Activated T-helper 2 cell treated with anti-CD3 and anti-CD28 coated beads, Interferon-gamma antibody, Interleukin-2, Interleukin-4, amounts not matched to agents 10 μg/mL and 5 μg/mL and 100 μg/mL, durations not matched to agents 14 hours and 24 hours and 36 hours (primary cell): ENCODE measurements around the gene CENPP. TPM values are rescaled to one million over a fixed set of nuclear protein-coding genes. Genes with fewer than 3 reads are reported as not detected.

ENCODE experiments used
- DNase-seq: peaks from one replicate; pipeline ENCODE4 v3.0.0; 2021; ENCODE audit warnings: low spot score
- H3K27ac Mint-ChIP-seq: one replicate; pipeline ENCODE4 v1.8.0; 2021; ENCODE audit warnings: mixed read lengths
- H3K27me3 Mint-ChIP-seq: one replicate; pipeline ENCODE4 v1.8.0; 2021; ENCODE audit warnings: low read depth, mixed read lengths
- H3K36me3 Mint-ChIP-seq: one replicate; pipeline ENCODE4 v1.8.0; 2021; ENCODE audit warnings: low read depth, mixed read lengths
- H3K4me1 Mint-ChIP-seq: one replicate; pipeline ENCODE4 v1.8.0; 2021; ENCODE audit warnings: low read depth, mixed read lengths
- H3K4me3 Mint-ChIP-seq: one replicate; pipeline ENCODE4 v1.8.0; 2021; ENCODE audit warnings: low read depth, mild to moderate bottlenecking, moderate library complexity, mixed read lengths
- H3K9me3 Mint-ChIP-seq: one replicate; pipeline ENCODE4 v1.8.0; 2021; ENCODE audit warnings: mixed read lengths
- intact Hi-C: fragments of 100-400 bp; cut with micrococcal nuclease; formaldehyde crosslinking; loops from one replicate; pipeline ENCODE4 v1.15.1; 2023
- total RNA-seq: library from RNA; stranded (reverse); gene quantifications from 2 replicates; pipeline ENCODE4 v1.2.3, GENCODE V29; 2022

Gene CENPP
- total RNA-seq, 1 donor from 2014 or later: 19.2 TPM

DNA sequence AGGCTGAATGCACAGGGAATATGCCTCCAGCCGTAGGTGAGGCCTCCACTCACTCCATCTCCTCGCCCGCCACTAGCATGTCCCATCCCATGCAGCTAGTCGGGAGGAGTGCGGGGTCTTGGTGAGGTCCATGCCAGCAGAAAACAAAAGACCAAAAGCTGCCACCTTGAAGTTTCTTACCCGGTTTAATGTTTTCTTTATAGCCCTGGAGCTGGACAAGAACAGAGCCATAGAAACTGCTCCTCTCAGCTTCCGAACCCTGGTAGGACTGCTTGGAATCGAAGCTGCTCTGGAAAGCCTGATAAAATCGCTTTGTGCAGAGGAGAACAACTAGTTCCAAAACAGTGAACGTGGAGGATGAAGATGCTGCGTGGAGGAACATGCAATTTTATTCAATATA, 287.1 kb downstream of the CENPP start:
- no peak overlapping the region for H3K27ac Mint-ChIP-seq
- no peak for DNase-seq
- peaks cover 37% of the 10 kb centered on the region for H3K36me3 Mint-ChIP-seq
- no peaks in the 10 kb centered on the region for H3K4me1 Mint-ChIP-seq
- no peaks in the 10 kb centered on the region for H3K9me3 Mint-ChIP-seq
- intact Hi-C loops: no loop called here
- no peak overlapping the region for H3K4me3 Mint-ChIP-seq
- no peaks in the 10 kb centered on the region for H3K27me3 Mint-ChIP-seq

DNA sequence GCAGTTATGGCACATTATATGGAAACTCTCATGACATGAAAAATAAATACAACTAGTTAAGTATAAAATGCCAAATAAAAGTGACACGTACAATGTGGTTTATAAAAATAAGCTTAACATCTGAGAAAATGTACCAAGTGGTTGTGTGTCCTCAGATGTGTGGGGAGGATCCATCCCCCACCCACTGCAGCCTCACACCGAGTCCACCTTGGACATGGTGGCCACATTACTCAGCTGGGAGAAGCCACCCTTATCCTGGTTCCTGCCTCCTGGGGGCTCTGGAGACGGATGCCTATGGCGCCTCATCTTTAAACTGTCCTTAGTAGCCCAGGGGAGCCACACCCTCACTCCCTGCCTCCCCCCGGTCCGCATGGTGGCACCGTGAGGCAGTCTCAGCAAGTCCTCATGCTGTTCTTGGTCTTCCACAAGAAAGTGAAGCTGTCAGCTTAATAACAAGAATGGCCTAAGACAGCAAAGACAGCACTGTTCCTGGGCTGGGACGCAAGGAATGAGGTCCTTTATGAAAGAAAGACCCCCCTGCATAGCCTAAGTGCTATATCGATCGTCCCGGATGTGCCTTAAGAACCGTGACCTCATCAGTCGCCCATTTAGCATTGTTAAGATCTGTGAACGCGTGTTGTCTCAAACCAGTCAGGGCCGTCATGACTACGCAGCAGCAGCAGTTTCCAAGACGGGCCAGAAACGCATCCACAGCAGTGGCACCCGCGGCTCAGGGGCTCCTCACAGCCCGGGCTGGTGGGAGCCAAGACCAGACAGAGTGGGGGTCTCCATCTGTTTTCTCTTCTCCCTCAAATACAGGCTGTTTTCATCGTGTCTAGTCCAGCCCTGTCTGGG, 287.7 kb downstream of the CENPP start:
- no peaks in the 10 kb centered on the region for H3K4me1 Mint-ChIP-seq
- DNase-seq: no peak
- no peaks in the 10 kb centered on the region for H3K27me3 Mint-ChIP-seq
- H3K4me3 Mint-ChIP-seq: no peak overlapping the region
- H3K36me3 Mint-ChIP-seq: peaks cover 37% of the 10 kb centered on the region
- H3K9me3 Mint-ChIP-seq: no peaks in the 10 kb centered on the region
- no peak overlapping the region for H3K27ac Mint-ChIP-seq
- intact Hi-C loops: no loop called here

DNA sequence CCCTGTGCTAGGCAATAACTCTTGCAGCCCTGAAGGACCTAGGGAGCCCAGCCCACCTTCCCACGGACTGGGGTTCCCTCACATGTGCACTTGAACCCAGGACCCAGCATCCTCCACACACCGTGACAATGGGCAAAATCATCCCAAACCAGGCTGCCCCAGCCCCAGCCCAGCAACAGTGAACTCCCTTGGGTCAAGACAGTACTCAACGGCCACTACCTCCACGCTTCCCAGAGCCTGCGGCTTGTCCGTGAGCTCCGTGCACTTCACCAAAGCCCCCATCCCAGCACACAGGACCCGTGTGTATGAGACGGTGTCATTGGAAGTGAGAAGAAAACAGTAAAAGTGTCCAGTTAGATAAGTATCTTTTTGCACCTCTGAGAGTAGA, 288.4 kb downstream of the CENPP start:
- no peak for DNase-seq
- no peaks in the 10 kb centered on the region for H3K27me3 Mint-ChIP-seq
- no peaks in the 10 kb centered on the region for H3K4me1 Mint-ChIP-seq
- H3K9me3 Mint-ChIP-seq: no peaks in the 10 kb centered on the region
- intact Hi-C loops: no loop called here
- H3K36me3 Mint-ChIP-seq: peaks cover 43% of the 10 kb centered on the region
- H3K27ac Mint-ChIP-seq: no peak overlapping the region
- H3K4me3 Mint-ChIP-seq: no peak overlapping the region

DNA sequence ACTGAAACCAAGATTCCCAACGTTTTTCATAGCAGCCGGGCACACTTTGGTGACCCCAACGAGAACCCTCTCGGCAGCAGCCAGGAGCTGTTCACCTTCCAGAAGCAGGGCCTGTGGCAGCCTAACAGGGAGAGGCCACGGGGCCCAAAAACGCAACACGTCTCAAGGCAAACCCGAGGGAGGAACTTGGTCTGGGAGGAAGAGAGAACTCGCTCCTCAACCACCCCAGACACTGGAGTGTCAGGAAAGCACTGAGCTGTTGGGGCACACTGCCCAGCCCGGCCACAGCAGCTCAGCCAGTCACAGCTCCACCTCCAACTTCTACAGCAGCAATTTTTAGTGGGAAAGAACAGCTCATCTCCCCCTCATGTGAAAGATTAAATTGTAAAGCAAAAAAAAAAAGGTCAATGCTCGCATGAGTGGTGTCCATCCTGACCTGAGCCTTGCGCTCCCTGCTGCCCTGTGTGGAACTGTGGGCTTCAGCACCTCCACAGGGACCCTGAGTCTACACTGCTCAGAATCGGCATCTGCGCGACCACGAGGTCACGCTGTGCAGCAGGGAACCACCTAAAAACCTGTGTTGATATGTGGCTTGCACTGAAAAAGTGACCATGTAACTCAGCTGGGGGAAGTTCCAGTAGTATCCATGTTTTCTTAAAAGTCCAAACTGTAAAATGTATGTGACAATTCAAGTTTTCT, 289.2 kb downstream of the CENPP start:
- no peaks in the 10 kb centered on the region for H3K27me3 Mint-ChIP-seq
- H3K4me1 Mint-ChIP-seq: no peaks in the 10 kb centered on the region
- peaks cover 46% of the 10 kb centered on the region for H3K36me3 Mint-ChIP-seq
- intact Hi-C loops: no loop called here
- no peaks in the 10 kb centered on the region for H3K9me3 Mint-ChIP-seq
- no peak overlapping the region for H3K27ac Mint-ChIP-seq
- DNase-seq: no peak
- H3K4me3 Mint-ChIP-seq: no peak overlapping the region

DNA sequence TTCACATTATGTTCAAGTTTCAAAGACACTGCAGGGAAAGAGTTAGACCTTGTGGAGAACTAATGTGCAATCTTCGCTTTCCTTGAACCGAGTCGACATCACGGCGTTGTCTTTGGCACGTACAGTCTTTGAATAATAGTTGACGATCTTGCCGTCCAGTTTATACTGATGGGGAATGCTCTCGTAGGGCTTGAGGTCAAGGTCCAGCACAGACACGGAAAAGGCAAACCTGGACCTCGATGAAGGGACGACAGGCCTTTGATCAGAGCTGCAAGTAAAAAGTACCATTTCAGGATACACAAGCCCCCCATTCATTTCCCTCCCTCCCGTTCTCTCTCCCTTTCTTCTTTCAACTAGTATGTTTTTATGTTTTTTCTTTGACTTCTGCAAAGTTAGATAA, 290.0 kb downstream of the CENPP start:
- no peak overlapping the region for H3K4me3 Mint-ChIP-seq
- intact Hi-C loops: no loop called here
- H3K9me3 Mint-ChIP-seq: no peaks in the 10 kb centered on the region
- peaks cover 53% of the 10 kb centered on the region for H3K36me3 Mint-ChIP-seq
- DNase-seq: no peak
- no peak overlapping the region for H3K27ac Mint-ChIP-seq
- no peaks in the 10 kb centered on the region for H3K27me3 Mint-ChIP-seq
- H3K4me1 Mint-ChIP-seq: no peaks in the 10 kb centered on the region

DNA sequence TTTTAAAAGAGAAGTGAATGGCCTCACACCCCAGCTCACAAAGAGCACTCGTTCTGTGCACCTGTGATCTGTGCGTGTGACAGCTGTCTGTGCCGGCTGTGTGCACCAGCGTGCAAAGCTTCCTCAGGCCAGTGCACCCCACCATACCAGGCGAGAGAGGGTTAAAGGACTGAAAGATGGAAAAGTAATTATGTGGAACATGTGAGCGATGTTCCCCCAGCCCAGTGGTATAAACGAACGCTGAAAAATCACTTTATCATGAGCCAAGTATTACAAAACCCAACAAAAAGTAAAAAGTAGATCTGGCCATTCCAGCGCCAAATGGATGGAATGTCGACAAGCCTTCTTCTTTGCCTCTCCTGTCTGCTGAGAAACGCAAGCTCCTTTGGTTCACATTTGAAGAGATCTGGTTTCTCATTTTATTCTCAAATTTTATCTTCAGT, 290.5 kb downstream of the CENPP start:
- H3K4me3 Mint-ChIP-seq: no peak overlapping the region
- DNase-seq: no peak
- no peaks in the 10 kb centered on the region for H3K4me1 Mint-ChIP-seq
- peaks cover 53% of the 10 kb centered on the region for H3K36me3 Mint-ChIP-seq
- H3K9me3 Mint-ChIP-seq: no peaks in the 10 kb centered on the region
- intact Hi-C loops: no loop called here
- no peaks in the 10 kb centered on the region for H3K27me3 Mint-ChIP-seq
- no peak overlapping the region for H3K27ac Mint-ChIP-seq

DNA sequence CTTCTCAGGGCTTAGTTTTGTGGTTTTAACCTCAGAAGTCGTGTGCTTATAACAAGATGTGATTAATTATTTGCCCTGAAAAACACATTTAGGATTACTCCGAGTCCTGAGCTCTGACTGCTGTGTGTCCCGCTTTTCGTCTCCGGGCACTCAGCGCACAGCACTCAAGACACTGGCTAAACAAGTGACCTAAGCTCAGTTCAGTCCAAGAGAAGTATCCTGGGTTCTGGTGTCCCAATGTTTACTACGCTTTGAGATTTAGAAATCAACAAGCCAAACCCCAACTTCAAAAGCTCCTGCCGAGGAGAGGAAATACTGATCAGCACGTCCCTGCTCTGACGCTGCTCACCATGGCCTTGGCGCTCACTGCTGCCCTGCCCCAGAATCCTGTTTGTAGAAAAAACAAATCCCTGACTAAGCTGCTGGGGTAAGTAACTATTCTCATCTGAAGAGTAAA, 290.9 kb downstream of the CENPP start:
- Mint-ChIP-seq H3K4me3 (no peak overlapping the region), H3K27me3 (no peaks in the 10 kb centered on the region), H3K27ac (no peak overlapping the region), H3K4me1 (no peaks in the 10 kb centered on the region), H3K9me3 (no peaks in the 10 kb centered on the region), H3K36me3 (peaks cover 51% of the 10 kb centered on the region)
- intact Hi-C loops: no loop called here
- DNase-seq: no peak

DNA sequence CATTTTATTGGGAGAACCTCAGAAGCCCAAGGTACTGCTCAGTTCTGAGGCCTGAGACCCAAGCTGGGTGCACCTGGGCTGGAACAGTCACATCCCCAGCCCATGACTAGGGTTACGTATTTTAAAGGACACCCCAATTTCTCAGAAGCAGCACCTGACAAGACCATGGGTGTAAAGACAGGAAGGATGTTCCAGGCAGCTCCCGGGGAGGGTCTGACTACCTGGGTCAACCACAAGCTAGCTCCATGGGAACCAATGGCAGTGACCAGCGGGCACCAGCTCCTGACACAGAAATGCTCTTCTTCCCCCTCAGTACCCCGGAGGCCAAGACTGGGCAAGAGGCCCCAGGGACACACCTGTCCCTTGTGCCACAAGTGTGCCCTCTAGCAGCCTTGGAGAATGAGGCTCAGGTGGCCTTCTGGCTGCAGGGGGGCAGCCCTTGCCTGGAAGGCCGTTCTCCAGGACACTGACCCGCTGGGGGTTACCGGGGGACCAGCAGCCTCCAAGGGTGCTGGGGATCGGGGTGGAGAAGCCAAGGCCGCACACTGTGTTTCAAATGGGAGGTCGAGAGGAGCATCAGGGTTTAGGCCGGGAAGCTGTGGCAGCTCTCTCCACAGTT, 291.6 kb downstream of the CENPP start:
- intact Hi-C loops: no loop called here
- H3K27ac Mint-ChIP-seq: no peak overlapping the region
- H3K36me3 Mint-ChIP-seq: peaks cover 47% of the 10 kb centered on the region
- H3K27me3 Mint-ChIP-seq: no peaks in the 10 kb centered on the region
- H3K4me3 Mint-ChIP-seq: no peak overlapping the region
- no peaks in the 10 kb centered on the region for H3K9me3 Mint-ChIP-seq
- no peaks in the 10 kb centered on the region for H3K4me1 Mint-ChIP-seq
- no peak for DNase-seq

DNA sequence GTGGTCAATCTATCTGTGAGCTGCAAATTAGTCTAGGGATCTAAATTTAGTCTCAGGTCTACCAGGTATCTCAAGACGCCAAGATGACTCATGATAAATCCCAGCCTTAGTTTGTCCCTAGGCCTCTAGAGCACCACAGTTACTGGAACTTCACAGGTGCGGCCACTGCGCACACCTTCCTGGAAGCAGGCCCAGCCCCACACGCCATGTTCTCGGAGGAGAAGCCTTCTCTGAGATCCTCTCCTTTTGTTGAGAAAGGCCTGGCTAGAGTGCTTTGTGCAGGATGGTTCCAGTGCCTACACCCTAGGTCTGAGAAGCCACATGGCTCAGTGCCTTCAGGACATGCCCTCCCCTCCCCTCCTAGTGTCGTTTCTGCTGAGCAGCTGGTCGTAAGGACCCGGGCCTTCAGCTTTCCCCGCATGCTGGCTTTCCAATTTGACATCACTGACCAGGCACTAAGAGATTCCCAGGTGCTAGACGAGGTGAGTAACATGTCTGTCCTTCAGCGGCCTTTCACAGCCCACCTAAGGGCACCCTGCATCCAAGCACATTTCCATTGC, 292.3 kb downstream of the CENPP start:
- peaks cover 45% of the 10 kb centered on the region for H3K36me3 Mint-ChIP-seq
- DNase-seq: no peak
- no peak overlapping the region for H3K4me3 Mint-ChIP-seq
- intact Hi-C loops: no loop called here
- H3K4me1 Mint-ChIP-seq: no peaks in the 10 kb centered on the region
- H3K27ac Mint-ChIP-seq: no peak overlapping the region
- no peaks in the 10 kb centered on the region for H3K9me3 Mint-ChIP-seq
- no peaks in the 10 kb centered on the region for H3K27me3 Mint-ChIP-seq

DNA sequence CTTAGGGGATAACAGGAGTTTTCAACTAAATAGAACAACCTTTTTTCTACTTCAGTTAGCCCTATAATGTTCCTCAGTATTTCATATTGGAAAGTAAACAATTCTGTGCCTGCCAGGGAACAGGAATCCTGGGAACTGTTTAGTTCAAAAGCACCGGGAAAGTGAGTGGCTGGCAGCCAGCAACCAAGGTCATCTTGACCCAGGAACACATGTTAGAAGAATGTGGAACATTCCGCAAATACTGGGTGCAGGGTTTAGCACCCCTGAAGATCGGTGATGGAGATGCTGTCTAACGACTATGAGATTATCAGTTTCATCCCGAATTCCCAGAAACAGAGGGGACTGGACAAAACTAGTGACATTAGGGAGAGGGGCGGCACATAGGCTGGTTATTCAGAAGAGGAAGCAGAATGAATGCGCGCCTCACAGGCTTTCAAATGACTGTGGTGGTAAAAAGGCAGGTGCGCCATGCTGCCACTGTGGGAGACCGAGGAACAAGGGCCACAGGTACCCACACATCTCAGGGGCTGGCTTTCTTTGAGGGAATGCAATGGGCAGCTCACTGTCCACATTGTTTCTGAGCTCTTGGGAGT, 293.0 kb downstream of the CENPP start:
- no peak overlapping the region for H3K27ac Mint-ChIP-seq
- no peaks in the 10 kb centered on the region for H3K27me3 Mint-ChIP-seq
- H3K9me3 Mint-ChIP-seq: no peaks in the 10 kb centered on the region
- DNase-seq: no peak
- intact Hi-C loops: no loop called here
- no peak overlapping the region for H3K4me3 Mint-ChIP-seq
- H3K36me3 Mint-ChIP-seq: peaks cover 45% of the 10 kb centered on the region
- H3K4me1 Mint-ChIP-seq: no peaks in the 10 kb centered on the region

DNA sequence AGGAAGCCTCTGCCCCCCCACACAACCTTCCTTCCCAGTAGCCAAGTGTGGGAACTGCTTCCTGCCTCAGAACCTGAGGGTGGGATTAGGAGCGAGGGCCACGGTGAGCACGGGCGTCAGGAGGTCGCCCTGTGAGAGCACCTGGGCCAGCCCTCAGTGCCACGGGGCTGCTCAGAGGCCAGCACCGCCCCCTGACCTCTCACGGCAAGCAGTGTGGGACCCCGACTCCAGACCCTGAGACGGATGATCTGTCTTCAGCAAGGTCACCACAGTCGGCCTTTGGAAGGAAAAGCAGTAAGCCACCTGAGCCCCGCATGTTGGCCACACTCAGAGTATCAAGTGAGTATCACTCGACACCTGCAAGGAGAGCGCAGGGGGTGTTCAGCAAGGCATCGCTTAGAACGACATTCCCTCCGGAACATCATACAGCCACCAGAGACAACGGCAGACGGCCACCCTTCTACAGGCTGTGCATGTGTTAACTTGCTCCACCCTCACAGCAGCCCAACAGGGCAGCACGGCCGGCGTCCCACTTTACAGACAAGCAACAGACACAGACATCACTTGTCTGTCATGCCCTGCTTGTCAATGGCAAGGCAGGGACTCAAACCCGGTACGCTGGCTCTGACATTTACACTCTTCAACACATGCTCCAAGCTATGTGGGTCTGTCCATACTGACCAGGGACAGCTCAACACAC, 294.0 kb downstream of the CENPP start:
- H3K4me3 Mint-ChIP-seq: no peak overlapping the region
- H3K9me3 Mint-ChIP-seq: no peaks in the 10 kb centered on the region
- H3K4me1 Mint-ChIP-seq: no peaks in the 10 kb centered on the region
- H3K27ac Mint-ChIP-seq: no peak overlapping the region
- H3K36me3 Mint-ChIP-seq: peaks cover 44% of the 10 kb centered on the region
- no peaks in the 10 kb centered on the region for H3K27me3 Mint-ChIP-seq
- intact Hi-C loops: no loop called here
- no peak for DNase-seq

DNA sequence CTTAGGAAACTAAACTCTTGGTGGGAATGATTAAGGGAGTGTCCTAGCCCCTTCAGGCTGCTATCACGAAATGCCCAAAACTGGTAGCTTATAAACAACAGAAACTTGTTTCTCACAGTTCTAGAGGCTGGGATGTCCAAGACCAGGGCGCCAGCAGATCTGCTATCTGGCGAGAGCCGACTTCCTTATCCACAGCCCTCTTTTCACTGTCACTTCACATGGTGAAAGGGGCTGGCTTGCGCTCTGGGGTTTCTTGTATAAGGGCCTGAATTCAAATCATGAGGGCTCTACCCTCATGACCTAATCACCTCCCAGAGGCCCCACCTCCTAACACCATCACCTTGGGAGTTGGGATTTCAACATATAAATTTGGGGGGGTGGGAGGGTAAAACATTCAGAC, 295.1 kb downstream of the CENPP start:
- no peak overlapping the region for H3K27ac Mint-ChIP-seq
- intact Hi-C loops: no loop called here

More for the DNA sequence above, 295.1 kb downstream of the CENPP start:
- no peak overlapping the region for H3K4me3 Mint-ChIP-seq
- no peaks in the 10 kb centered on the region for H3K27me3 Mint-ChIP-seq
- DNase-seq: no peak
- H3K4me1 Mint-ChIP-seq: peaks cover 4% of the 10 kb centered on the region
- peaks cover 36% of the 10 kb centered on the region for H3K36me3 Mint-ChIP-seq
- H3K9me3 Mint-ChIP-seq: no peaks in the 10 kb centered on the region
